Right lobe of liver (tissue), 4 donors: ENCODE data around the gene C17orf75.

Source experiments
- CTCF ChIP-seq, 4 donors: fragments of 200-600 bp in 3 of 4; fragments of 450-650 bp in 1 of 4; IDR thresholded peaks; one replicate each; pipeline versions ENCODE4 v1.5.1 to v1.8.0; 2016 to 2022; ENCODE audit warnings: antibody characterized with exemption in 4 of 4, mild to moderate bottlenecking in 2 of 4
- POLR2A ChIP-seq: fragments of 450-650 bp; IDR thresholded peaks from one replicate; pipeline ENCODE4 v1.6.1; 2017; ENCODE audit warnings: antibody characterized with exemption, mild to moderate bottlenecking
- donor health status: DM: no; HTN: no; CAD: no.
- donor health status: DM: no; HTN: no; CAD: no.
- donor health status: DM: no; HTN: yes; CAD: no.

GRCh38 chr17:32385121-32385520, 43.1 kb upstream of the C17orf75 start:
- TF ChIP-seq POLR2A, result no peak
- no peak for TF ChIP-seq CTCF (IDR thresholded peaks at IDR 0.05)
